HG03457 (cell line): ENCODE results near the gene MCM9.
A peak's percentile ranks its signal among the peaks of the same experiment; 100 is the strongest.
"Not testable (repeated sequence)": the region's sequence is repeated elsewhere in the genome, so short reads cannot be mapped to it uniquely, and the experiment has no call there.

Experiments used
- ATAC-seq: cut with Tn5 transposase; IDR thresholded peaks from one replicate; pipeline ENCODE4 v1.9.1; 2021; ENCODE audit warnings: moderate number of reproducible peaks; ENCODE audit not compliant: unreplicated experiment

Gene MCM9

DNA sequence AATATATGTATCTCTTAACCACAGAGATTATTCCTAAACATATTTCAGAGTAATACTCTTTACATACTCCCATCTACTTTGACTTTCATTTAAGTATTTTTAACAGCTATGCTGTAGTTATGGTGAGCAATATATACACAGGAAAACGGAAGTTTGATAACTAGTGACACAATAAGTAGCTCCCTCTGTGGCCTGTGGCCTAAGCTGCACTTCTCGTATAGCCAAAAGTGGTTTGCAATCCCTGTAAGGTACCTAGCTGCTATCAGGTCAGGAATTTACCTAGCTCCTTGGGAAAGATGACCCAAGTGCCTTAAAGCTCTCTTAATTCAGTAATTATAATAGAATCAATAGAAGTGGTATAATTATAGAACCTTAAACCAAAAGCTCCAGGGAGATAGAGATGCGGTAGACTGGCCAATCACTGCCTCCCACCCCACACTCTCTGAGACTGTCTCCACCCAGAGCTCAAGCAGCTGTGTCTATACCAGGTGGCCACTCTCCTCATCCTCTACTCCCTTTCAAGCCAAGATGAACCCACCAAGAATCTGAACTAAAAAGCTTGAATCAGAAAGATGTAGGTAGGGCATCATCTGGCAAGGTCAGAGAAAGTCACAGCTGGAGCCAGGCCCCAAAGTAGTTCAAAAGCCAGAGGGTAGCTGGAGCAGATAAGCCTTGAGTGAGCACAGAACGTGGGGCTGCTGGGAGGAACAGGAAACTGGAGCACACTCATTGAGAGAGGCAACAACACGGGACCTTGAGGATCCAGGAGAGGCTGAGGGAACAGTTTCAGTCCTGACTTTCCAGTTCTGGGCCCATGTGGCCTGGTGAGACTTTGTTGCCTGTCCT, 125.9 kb downstream of the MCM9 start:
- ATAC-seq = peak; percentile 42

DNA sequence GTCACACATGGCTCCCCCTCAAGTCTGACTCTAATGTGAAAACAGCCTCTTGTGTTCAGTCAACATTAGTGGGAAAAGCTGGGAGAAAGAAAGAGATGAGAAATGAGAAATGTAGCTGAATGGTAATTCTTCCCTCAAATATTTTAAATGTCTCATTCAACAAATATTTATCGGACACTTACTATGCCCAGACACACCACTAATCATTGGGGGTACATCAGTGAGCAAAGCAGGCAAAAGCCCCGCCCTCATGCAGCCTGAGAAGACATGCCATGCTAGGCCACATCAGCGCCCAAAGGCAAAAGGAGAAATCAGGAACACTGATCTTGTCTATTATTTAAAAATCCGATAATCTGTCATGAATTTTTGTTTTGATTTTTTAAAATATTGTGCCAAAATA, 130.9 kb downstream of the MCM9 start:
- no peak for ATAC-seq

DNA sequence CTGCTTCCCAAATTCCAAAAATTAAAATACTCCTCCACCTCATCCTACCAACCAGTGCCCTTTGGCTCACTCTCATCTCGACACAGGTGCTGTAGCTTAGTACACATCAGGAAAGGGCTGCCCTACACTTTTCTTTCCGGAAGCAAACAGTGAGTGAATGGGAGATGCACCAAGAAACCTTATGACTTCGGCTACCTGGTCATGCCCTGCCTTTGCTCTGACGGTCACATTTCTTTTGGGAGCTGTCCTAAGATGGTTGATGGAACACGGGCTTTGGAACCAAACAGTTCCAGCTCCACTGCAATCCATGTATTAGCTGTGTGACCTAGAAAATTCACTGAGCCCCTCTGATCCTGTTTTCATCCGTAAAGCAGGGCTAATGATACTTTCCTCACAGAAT, 133.7 kb downstream of the MCM9 start:
- ATAC-seq = no peak

DNA sequence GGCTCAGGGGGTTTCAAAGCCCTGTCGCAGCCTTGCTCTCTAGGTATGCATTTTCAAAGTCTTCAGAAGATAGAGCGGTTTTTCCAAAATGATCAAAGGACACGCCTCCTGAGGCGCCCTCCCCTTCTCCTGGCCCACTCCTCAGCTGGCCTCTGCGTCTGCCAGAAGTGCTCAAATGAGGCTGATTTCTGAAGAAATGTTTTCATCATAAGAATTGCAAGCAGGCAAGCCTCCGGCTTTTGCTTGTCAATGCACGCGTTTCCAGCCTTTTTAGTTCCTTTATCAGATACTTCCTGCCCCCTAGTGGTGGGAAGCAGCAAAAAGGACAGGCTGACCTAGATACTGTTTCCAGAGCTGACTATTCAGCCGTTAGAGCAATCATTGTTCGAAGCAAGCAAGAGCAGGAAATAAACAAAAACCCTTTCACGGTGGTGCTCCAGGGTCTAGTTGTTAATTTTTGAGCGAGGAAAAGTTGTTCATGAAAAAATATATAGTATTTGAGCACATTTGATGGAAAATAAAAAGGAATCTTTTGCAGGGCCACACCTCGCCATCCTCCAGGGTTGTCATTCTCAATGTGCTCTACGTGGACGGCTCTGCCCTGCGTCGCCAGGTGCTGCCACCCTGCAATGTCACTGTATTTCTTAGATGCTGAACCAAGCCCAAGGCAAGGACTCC, 134.4 kb downstream of the MCM9 start:
- peak; percentile 91 for ATAC-seq

DNA sequence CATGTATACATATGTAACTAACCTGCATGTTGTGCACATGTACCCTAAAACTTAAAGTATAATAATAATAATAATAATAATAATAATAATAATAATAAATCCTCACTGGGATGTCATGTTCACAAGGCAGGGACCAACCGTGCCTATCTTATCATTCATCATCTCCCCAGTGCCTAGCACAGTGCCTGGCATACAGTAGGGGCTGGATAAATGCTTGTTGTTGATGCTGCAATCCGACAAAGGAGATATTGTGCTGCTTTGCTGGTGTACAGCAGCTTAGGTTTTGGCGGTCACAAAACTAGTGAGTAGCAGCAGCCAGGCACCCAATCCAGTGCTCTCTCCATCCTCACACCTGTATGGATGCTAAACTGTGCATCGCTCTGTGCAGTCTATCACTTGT, 135.1 kb downstream of the MCM9 start:
- ATAC-seq = no peak

DNA sequence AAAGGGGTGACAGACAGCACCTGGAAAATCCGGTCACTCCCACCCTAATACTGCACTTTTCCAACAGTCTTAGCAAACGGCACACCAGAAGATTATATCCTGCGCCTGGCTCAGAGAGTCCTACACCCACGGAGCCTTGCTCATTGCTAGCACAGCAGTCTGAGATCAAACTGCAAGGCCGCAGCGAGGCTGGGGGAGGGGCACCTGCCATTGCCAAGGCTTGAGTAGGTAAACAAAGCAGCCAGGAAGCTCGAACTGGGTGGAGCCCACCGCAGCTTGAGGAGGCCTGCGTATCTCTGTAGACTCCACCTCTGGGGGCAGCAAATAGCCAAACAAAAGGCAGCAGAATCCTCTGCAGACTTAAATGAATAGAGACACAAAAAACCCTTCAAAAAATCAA, 138.4 kb downstream of the MCM9 start:
- ATAC-seq = not testable (repeated sequence)

DNA sequence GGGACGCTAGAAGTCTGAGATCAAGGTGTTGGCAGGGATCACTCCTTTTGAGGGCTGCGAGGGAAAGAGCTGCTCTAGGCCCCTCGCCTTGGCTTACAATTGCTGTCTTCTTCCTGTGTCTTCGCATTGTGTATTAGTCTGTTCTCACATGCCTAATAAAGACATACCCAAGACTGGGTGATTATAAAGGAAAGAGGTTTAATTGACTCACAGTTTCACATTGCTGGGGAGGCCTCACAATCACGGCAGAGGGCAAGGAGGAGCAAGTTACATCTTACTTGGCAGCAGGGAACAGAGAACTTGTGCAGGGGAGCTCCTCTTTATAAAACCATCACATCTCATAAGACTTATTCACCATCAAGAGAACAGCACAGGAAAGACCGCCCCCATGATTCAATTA, 143.5 kb downstream of the MCM9 start:
- ATAC-seq = no peak

DNA sequence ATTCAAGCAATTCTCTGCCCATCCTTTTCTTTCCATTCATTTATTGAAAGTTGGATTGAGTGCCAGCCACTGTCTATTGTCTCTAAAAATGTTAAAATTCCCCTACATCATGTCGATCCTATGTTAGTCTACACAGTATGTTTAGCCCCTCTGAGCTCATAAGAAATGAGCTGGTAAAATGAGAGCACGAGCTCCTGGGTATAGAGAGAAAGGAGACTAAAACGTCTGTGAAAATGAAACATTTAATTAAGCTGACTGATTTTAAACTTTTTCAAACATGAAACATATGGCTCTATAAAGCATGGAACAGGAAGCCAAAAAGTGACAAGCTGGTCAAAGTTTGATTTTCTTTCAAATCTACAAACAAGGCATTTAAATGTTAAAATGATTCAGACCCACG, 145.0 kb downstream of the MCM9 start:
- ATAC-seq = no peak

DNA sequence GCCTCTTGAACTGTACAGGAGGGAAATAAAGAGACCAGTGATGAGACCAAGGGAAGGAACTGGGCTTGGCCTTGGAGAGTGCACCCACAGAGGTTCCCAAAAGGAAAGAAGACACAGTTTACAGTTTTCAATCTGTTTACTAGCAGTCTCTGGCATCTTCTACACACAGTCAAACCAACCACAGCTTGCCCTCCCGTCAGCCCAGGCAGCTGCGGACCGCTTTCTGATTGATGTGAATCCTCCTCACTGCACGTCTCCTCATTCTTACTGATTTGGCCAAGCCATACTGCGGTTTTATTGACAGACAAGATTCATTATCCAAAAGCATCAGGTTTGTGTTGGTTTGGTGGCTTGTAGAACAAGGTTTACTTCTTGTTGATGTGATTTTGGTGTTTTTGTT, 145.5 kb downstream of the MCM9 start:
- no peak for ATAC-seq

DNA sequence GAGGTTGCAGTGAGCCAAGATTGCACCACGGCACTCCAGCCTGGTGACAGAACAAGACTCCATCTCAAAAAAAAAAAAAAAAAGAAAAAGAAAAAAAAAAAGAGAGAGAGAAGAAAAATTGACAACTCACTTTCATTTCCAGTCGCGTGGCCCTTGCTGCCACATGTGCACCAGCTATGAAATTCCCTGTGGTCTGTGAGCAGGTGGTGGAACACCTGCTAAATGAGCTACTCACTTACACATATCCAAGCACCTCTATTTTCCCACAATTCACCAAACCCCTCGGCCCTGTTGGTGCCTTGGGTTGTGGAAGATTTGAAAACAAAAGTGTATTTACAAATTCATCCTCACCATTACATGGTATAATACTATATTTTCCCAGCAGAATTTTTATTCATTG, 146.3 kb downstream of the MCM9 start:
- no peak for ATAC-seq

DNA sequence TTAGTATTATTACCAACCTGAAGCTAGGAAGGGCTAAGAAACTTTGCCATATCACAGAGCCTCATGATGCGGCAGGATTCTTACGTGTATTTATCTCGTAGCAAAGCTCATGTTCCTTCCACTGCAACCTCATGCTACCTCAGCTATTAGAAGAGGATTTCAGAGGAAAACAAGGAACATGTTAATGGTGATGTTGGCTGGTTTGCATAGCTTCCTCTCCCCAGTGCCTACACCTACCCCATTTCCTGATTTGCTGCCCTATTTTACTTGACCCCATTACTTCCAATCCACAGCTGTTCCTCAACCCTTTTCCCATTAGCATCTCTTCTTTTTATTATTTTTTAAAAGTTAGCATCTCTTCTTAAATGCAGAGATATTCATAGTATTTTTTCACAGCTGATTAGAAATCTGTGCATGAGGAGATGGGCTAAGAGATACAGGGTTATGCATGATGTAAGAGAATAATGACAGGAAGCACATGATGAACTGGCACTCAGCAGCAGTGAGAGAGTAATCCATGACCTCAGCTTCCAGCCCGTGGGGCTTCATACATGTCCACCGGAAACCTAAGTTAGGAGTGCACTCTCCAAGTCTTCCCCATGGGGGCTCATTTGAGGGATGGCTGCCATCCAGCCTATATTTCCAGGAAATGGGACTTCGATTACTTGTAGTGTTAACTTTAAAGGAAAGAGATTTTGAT, 147.1 kb downstream of the MCM9 start:
- no peak for ATAC-seq

DNA sequence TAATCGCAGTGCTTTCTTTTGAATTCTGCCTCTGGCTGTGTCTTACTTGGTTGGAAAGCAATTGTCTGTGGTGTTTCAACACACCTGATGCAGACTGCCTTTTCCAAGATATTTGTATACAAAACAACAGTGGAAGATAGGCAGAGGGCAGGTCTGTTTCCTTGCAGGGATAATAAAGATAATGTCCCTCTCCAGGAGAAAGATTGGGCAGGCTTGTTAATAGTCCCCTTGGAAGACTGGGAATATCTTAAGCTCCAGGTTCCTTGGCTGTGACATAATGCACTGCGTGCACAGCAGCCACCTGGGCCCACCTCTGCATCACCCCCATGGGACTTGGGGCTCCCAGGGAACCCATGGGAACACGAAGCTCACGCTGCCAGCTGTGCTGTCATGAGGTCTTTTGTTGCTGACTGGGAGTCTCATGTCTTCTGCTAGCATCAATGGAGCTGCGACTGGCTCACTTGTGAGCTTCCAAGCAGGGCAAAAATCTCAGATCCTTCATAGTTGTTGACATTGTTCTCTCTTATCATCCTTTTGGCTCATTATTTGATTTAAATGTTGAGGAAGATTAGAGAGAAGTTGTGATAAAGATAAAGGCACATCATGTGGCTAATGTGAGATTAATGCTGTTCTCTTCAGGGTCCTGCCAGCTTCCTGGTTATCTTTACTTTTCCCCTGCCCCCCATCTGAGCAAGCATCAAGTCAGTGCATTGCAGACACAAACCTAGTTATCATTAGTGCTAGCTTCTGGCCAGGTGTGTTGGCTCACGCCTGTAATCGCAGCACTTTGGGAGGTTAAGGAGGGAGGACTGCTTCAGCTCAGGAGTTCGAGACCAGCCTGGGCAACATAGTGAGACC, 148.1 kb downstream of the MCM9 start:
- no peak for ATAC-seq

DNA sequence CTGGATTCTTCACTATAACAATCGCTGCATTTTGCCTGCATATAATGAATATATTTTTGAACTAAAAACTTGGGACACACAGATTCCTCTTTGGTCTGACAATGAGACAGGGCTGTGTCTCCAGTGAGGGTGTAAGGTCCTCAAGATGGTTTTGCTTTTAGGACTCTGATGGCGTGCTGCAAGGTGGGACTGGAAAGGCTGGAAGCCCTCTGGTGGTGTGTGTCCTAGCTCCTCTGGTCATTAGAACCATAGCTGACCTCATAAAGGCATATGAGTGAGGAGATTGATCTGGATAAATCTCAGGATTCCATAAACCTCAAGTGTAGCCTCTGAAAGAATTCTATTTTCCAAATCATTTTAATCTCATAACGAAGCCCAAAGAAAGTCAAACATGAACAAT, 149.4 kb downstream of the MCM9 start:
- no peak for ATAC-seq

DNA sequence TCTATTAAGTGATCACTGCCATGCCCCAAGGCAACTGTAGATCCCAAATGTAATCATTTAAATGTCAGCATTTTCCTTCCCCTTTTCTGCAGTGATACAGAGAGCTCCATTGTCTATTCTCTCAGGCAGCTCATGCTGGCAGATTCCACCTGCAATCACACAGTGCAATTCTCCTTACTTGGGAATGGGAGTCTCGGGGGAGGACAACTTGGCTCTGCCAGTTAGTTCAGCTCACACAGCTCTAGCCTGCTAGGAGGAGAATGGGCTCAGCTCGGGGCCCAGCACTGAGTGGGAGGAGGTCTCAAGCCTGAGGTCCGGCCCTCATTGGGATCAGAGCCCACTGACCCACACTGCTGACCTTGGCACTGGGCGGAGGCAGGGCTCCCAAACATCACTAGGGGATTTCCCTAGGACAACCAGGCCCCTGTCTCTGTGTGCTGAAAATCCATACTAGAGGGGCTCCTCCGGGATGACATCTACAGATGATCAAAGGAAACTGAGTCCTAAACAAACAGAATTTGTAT, 150.3 kb downstream of the MCM9 start:
- no peak for ATAC-seq

DNA sequence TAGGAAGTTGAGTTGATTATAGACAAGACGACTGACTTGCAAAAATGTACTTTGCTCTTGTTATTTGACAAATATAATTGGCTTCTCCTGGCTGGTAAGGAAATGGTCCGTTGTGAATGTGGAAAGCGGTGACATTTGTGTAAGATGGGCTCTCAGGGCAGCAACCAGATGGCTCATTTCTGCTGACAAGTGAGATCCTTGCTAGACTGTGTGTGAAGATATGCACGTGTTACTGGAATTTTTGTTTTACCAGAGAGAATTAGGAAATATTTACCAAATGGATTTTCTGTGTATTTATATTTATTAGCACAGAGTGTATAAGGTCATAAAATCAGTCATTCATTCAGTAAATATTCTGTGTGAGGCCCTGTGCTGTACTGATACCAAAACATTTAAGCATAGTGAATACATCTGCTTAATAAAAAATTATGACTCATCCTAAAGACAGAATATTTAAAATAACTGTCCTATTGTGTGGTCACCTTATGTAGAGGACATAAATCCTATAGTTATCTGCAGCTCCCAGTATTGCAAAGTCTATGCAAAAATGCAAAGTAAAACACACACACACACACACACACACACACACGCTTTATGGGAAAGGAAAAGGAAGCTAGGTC, 150.9 kb downstream of the MCM9 start:
- no peak for ATAC-seq

DNA sequence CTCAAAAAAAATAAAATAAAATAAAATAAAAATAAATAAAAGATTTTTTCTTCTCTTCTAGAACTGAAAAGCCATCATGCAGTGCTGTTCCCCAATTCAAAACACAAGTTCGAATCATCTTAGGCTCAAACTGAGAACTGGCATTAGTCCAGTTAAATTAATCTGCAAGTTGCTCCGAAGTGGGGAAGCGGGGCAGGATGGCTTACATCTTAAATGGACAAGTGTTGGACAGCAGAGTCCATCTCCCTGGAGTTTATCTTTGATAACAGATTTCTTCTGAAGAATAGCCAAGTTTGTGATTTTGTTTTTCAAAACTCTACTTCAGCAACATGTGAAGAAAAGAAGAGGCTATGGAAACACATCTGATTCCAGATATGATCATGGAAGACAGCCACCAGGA, 152.3 kb downstream of the MCM9 start:
- ATAC-seq = no peak

DNA sequence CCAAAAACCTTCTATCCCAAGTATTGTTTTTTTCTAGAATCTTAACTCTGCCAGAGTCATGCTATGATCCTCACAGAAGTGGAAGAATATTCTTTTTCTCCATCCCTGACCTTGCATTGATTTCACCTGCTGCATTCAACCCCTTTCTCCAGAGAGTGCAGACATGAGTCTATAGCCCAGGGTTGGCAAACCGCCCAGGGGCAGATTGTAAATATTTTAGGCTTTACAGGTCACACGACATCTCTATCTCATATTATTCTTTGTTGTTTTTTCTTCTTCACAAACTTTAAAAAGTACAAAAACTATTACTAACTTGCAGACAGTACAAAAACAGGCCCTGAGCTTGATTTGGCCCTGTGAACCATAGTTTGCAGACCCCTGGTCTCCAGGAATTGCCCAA, 153.1 kb downstream of the MCM9 start:
- ATAC-seq = no peak

DNA sequence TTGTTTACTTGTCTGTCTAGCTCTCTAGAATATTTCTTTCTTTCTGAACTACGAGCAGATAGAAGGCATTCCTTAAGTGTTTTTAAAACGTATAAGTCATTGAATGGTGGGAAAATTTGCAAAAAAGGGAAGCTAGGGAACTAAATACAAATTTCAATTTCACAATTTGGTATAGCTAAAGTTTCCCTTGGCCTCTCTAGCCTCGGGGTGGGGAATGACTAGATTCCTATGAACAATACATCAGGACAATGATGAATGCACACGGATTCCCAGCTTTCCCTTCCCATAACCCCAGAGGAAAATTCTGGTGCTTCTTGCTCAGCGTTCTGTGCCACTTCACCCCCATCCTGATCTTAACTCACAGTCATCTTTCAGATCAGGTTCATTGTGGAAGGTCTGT, 154.3 kb downstream of the MCM9 start:
- ATAC-seq = no peak

DNA sequence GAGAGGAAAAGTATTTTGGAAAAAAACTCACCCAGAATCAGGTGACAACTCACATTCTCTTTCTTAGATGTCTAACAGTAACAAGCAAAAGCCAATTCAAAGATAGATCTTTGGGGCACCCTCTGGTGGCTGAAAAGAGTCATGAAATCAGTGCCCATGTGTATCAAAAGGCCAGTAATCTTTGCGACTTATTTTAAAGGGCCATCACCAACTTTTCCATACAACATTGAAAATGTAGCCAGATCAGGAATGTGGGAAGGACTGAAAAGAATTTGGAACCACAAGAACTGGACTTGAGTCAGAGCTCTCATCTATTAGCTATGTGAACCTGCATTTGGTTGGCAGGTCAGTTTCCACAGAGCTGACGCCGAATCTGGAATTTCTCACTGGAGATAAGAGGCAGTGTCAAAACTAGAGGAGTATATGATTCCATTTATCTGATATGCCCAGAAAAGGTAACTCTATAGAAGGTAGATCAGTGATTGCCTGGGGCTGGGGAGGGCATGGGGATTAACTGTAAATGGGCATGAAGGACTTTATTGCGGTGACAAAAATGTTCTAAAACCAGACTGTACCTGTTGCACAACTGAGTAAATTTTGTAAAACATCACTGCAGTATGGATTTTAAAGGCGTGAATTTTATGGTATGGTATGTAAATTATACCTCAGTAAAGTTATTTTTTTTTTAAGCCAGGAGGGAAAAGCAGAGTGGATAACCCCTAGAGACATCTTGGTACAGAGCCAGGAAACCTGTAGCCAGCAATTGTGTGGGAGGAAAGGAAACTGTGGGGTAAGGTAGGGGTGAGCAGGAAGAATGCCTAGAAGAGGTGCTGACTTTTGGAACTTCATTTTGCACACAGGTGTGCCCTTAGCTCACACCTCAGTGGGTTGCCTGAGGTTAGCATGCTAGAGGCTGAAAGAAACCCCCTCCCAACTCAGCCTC, 158.1 kb downstream of the MCM9 start:
- ATAC-seq = no peak
